ENCODE results near the gene PITX2. TPM values are rescaled to one million over a fixed set of nuclear protein-coding genes. Genes with fewer than 3 reads are reported as not detected.

Gene PITX2
- polyA plus RNA-seq, 1 of the 3 experiments (the other 2 are of a cell fraction) = not detected

- TF ChIP-seq JUND (IDR thresholded peaks at IDR 0.05) = no peak
- TF ChIP-seq EZH2phosphoT487 (IDR thresholded peaks at IDR 0.05; ENCODE audit: borderline replicate concordance, low read depth) = peak; percentile 52; the same call in 1 of the 2 replicates
- peaks cover 94% of the 10 kb centered on the region for H3K27me3 ChIP-seq (ENCODE audit: insufficient read depth)
- H3K27ac ChIP-seq (ENCODE audit: low read depth in 2 of 2, low read length in 1 of 2) = no peak overlapping the region
- H3K4me2 ChIP-seq = no peak overlapping the region
- no peak overlapping the region for H2AFZ ChIP-seq (ENCODE audit: low read depth)
- no peak overlapping the region for H3K4me3 ChIP-seq (ENCODE audit: low read depth in 2 of 2, low read length in 1 of 2)
- H3K9me3 ChIP-seq = no peaks in the 10 kb centered on the region
- CTCF ChIA-PET = interaction anchor here (1.3 to 1.4 kb wide), 3 partner anchors 12 to 1318 kb away, joined by 3 to 5 read pairs (median 3); no protein-coding TSS in a partner anchor
- peaks cover 0 to 7% of the 10 kb centered on the region in 2 experiments; a peak in 1 of 4 replicates for H3K4me1 ChIP-seq (ENCODE audit: control insufficient read depth in 1 of 2, insufficient read depth in 2 of 2, low read depth in 1 of 2, low read length in 1 of 2)
- no peak for DNase-seq
- H3K79me2 ChIP-seq (ENCODE audit: insufficient read depth) = no peaks in the 10 kb centered on the region
- no peaks in the 10 kb centered on the region for H3F3A ChIP-seq (replicated peaks; ENCODE audit: insufficient read depth)
- 19% methylated on average over 26 of the region's 26 CpGs for WGBS (ENCODE audit: low lambda C conversion rate)
- POLR2A ChIA-PET = no interaction called here
- no peaks in the 10 kb centered on the region for H4K20me1 ChIP-seq (ENCODE audit: insufficient read depth)
- H3K36me3 ChIP-seq (replicated peaks in 1 of 2; ENCODE audit: control insufficient read depth in 1 of 2, insufficient read depth in 2 of 2, low read length in 1 of 2) = no peaks in the 10 kb centered on the region
- no peaks in the 10 kb centered on the region for H3K9me2 ChIP-seq
- H3K9ac ChIP-seq = no peak overlapping the region
Measured at GRCh38 chr4:110628663-110629213, 5.9 kb upstream of the PITX2 start.

GRCh38 chr4:110627977-110628662 lies 5.2 kb upstream of the PITX2 start:
- H3K79me2 ChIP-seq (ENCODE audit: insufficient read depth) = no peaks in the 10 kb centered on the region
- no peaks in the 10 kb centered on the region for H3K9me2 ChIP-seq
- no peak overlapping the region for H3K4me2 ChIP-seq
- H3K27me3 ChIP-seq (ENCODE audit: insufficient read depth) = peaks cover 94% of the 10 kb centered on the region
- H3K27ac ChIP-seq (ENCODE audit: low read depth in 2 of 2, low read length in 1 of 2) = no peak overlapping the region
- H3K36me3 ChIP-seq (replicated peaks in 1 of 2; ENCODE audit: control insufficient read depth in 1 of 2, insufficient read depth in 2 of 2, low read length in 1 of 2) = no peaks in the 10 kb centered on the region
- no peaks in the 10 kb centered on the region for H4K20me1 ChIP-seq (ENCODE audit: insufficient read depth)
- ChIA-PET CTCF (interaction anchor here (0.6 to 1.3 kb wide), 2 partner anchors 827 to 1318 kb away, joined by 3 read pairs; no protein-coding TSS in a partner anchor), POLR2A (no interaction called here)
- no peak overlapping the region for H2AFZ ChIP-seq (ENCODE audit: low read depth)
- H3F3A ChIP-seq (replicated peaks; ENCODE audit: insufficient read depth) = no peaks in the 10 kb centered on the region
- no peak overlapping the region for H3K9ac ChIP-seq
- no peaks in the 10 kb centered on the region for H3K9me3 ChIP-seq
- WGBS (ENCODE audit: low lambda C conversion rate) = 12% methylated on average over 11 of the region's 11 CpGs
- H3K4me3 ChIP-seq (ENCODE audit: low read depth in 2 of 2, low read length in 1 of 2) = no peak overlapping the region
- TF ChIP-seq, protein P1, sequence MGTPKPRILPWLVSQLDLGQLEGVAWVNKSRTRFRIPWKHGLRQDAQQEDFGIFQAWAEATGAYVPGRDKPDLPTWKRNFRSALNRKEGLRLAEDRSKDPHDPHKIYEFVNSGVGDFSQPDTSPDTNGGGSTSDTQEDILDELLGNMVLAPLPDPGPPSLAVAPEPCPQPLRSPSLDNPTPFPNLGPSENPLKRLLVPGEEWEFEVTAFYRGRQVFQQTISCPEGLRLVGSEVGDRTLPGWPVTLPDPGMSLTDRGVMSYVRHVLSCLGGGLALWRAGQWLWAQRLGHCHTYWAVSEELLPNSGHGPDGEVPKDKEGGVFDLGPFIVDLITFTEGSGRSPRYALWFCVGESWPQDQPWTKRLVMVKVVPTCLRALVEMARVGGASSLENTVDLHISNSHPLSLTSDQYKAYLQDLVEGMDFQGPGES (IDR thresholded peaks at IDR 0.05; ENCODE audit: low read depth, low read length) = no peak
- TF ChIP-seq EZH2phosphoT487 (IDR thresholded peaks at IDR 0.05; ENCODE audit: borderline replicate concordance, low read depth) = no peak
- TF ChIP-seq CTCF (IDR thresholded peaks at IDR 0.05) = no peak
- no peak for TF ChIP-seq USF1 (IDR thresholded peaks at IDR 0.05; ENCODE audit: borderline replicate concordance, low read depth)
- TF ChIP-seq MAX (IDR thresholded peaks at IDR 0.05; ENCODE audit: low read depth) = no peak
- no peak for TF ChIP-seq POLR2AphosphoS5 (IDR thresholded peaks at IDR 0.05; ENCODE audit: low read depth, low read length)
- TF ChIP-seq TAF1 (IDR thresholded peaks at IDR 0.05; ENCODE audit: borderline replicate concordance, low read depth, low read length) = no peak
- DNase-seq = no peak
- peaks cover 0 to 7% of the 10 kb centered on the region in 2 experiments; a peak in 1 of 4 replicates for H3K4me1 ChIP-seq (ENCODE audit: control insufficient read depth in 1 of 2, insufficient read depth in 2 of 2, low read depth in 1 of 2, low read length in 1 of 2)
